ENCODE measurements around the gene LIN37.
A peak's percentile ranks its signal among the peaks of the same experiment; 100 is the strongest.

LIN37 gene, protein sequence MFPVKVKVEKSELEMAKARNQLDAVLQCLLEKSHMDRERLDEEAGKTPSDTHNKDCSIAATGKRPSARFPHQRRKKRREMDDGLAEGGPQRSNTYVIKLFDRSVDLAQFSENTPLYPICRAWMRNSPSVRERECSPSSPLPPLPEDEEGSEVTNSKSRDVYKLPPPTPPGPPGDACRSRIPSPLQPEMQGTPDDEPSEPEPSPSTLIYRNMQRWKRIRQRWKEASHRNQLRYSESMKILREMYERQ

DNA sequence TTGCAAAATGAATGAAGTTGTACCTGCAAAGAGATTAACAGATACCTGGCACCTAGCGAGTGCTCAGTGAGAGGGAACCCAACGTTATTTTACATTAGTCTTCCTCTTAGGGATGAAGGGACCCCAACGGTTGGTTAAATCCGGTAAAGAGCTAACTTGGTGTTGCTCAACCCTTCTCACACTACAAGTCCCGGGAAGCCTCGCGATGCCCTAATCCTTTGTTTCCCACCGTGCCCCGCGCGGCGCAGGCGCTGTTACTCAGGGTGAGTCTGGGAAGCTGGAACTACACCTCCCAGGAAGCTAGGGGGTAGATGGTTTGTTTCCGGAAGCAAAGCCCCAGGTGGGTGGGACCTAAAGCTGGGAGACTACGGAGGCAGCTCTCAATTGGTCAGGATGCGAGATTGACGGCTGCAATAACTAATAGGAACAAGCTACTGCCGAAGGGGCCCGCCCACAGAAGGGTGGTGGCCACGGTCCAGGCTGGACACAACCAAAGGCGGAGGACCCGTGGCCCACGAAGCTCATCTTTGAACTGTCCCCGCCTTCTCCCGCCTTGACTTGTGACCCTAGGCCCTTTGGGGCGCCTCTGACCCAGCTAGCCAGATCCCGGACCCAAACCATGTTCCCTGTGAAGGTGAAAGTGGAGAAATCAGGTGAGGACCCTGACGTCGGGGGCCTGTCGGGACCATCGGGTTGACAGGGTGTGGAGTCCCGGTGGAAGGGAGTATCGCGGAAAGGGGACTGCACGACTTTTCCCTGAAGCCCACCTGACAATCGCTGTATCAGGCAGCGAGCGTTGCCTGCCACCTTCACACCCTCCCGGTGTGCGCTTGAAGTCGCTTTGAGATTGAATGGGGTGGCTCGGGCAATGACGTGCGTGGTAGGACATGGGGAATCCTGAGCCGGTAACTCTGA is at the start of gene LIN37:
LIN37 (plus strand) TSS at position 471 of the 915 bp plus-strand sequence; CDS start at position 620, 149 bp downstream.
- peak; percentile 94 for DNase-seq

- DNase-seq, result peak; percentile 82
Observed at GRCh38 chr19:35702223-35703012, 46.0 kb upstream of the LIN37 start.

DNA sequence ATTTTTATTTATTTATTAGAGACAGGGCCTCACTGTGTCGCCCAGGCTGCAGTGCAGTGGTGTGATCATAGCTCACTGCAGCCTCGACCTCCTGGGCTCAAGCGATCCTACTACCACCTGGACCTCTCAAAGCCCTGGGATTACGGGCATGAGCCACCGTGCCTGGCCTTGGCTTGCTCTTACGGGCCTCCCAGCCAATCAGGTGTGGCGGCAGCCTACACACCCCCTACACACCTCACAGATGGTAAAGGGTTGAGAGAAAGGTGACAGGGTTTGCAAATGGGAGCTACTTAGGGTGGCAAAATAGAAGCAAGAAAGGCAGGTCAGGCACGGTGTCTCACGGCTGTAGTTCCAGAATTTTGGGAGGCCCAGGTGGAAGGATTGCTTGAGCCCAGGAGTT is 45.0 kb upstream of the LIN37 start:
- no peak for DNase-seq

GRCh38 chr19:35704218-35704617 is 44.2 kb upstream of the LIN37 start, which contains the start of gene ZBTB32:
Gene ZBTB32, plus strand, starts transcription at chr19:35704558. Its CDS starts 10,069 bp downstream, at chr19:35714627.
- no peak for DNase-seq

GRCh38 chr19:35708391-35708790 is 40.0 kb upstream of the LIN37 start:
- no peak for DNase-seq

DNA sequence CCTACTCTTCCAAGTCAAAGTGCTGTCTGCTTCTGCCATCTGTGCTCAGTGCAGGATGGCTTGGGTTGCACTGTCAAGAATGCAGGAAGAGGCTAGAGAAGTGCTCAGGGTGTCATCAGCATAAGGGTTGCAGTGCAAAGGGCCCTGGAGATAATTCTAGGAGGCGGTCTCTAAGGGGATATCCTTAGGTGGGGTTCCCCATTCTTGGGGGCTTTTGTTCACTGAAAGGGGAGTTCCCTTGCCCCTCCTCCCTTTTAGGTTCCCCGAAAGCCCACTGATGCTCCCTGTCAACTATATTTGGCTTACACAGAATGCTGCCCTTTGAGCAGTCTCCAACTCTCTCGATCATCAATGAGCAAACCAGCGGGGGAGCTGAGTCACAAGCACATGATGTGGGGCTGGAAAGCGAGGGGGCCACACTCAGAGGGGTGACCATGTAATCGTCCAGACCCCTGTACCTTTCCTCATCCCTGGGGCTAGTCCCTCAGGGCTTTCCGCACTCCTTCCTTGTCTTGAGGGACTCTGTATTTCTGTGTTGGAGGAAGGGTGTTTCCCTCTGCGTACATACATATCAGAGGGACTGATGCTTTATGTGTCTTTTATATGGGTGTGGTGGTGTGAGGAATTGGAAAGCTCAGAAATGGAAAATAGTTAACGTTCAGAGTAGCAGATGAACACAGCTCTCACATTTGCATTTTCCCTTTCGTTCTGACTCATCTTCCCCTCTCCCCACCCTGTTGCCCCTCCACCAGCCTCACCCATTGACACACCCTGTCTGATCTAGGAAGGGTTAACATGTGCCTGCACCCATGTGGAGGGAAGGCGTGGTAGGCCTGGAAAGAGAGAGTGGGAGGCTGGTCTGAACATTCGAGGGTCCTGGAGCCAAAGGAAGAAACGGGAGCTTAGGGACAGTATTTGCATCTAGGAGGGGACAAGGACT is 37.3 kb upstream of the LIN37 start:
- DNase-seq, result no peak

DNA sequence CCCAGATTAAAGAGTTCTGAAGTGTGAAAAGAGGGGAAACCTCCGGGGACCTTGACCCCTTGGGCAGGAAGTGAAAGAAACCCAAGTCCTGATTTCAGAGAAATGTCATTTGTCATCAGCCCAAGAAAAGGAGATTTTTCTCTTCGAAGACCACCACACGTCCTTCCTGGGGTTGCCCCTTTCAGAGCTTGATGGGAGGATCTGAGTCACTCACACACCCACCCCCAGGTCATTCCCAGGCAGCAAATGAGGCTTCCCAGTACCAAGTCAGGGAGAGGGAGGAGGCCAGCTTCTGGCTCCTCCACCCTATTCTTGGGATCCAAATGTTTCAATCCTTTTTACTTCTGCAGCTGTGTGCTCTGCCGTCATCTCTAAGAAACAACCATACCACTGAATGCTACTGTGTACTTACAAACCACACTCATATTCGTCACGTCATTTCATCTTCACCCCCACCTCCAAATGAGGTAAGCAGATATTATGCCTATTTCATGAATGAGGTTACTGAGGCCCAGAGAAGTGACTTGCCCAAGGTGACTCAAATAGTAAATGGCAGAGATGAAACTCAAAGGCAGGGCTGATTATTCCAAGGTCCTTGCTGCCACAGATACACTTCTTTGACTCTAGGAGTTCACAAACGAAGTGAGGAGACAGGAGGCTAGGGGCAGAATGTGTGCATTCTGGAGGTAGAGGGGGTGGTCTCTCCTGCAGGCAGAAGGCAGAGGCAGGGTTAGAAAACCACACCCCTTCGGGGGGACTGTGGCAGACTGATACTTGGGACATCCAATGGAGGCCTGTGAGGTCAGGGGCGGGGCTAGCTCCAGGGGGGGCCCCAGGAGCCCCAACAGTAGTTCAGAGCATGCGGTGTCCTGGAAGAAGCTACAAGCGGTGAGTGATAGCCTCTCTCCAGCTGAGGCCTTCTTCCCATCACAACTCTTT is 35.5 kb upstream of the LIN37 start:
- no peak for DNase-seq

- DNase-seq, result no peak
Observed at GRCh38 chr19:35713506-35713850, 34.9 kb upstream of the LIN37 start.

GRCh38 chr19:35713904-35714495 is 34.4 kb upstream of the LIN37 start:
- no peak for DNase-seq

- no peak for DNase-seq
Observed at GRCh38 chr19:35714601-35715354, 33.6 kb upstream of the LIN37 start.

DNA sequence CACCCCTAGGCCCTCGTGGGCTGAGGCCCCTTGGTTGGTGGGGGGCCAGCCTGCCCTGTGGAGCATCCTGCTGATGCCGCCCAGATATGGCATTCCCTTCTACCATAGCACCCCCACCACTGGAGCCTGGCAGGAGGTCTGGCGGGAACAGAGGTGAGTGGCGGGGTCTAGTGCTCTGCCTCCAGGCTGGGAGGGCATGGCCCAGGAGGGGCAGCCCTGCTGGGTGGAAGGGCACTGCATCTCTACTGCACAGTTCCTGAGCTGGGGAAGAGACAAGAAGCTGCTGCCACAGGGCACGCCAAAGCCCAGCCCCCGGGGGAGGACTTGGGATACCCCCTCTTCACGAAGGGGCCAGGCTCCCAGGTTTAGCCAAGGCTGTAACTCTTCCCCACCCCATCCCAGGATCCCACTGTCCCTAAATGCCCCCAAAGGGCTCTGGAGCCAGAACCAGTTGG is 33.0 kb upstream of the LIN37 start:
- DNase-seq, result no peak

DNA sequence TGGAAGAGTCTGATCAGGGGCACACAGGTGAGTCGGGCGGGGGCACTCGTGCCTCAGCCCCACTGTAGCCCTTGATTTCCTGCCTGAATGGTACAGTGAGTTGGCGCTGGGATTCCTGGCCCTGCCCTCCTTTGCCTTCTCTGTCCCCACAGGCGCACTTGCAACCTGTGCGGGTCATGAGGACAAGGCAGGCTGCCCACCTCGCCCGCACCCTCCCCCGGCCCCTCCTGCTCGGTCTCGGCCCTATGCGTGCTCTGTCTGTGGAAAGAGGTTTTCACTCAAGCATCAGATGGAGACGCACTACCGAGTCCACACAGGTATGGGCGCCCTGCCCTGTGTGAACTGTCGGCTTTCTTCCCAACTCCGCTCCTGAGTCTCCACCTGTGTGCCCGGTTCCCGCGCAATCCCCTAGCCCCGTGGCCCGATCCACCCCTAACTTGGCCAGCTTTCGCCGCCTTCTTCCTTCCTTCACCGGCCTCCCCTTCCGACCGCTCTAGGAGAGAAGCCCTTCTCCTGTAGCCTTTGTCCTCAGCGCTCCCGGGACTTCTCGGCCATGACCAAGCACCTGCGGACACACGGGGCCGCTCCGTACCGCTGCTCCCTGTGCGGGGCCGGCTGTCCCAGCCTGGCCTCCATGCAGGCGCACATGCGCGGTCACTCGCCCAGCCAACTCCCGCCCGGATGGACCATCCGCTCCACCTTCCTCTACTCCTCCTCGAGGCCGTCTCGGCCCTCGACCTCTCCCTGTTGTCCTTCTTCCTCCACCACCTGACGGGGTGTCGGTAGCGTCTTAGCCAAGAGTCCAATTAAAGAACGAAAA is 32.2 kb upstream of the LIN37 start:
- DNase-seq, result no peak

DNA sequence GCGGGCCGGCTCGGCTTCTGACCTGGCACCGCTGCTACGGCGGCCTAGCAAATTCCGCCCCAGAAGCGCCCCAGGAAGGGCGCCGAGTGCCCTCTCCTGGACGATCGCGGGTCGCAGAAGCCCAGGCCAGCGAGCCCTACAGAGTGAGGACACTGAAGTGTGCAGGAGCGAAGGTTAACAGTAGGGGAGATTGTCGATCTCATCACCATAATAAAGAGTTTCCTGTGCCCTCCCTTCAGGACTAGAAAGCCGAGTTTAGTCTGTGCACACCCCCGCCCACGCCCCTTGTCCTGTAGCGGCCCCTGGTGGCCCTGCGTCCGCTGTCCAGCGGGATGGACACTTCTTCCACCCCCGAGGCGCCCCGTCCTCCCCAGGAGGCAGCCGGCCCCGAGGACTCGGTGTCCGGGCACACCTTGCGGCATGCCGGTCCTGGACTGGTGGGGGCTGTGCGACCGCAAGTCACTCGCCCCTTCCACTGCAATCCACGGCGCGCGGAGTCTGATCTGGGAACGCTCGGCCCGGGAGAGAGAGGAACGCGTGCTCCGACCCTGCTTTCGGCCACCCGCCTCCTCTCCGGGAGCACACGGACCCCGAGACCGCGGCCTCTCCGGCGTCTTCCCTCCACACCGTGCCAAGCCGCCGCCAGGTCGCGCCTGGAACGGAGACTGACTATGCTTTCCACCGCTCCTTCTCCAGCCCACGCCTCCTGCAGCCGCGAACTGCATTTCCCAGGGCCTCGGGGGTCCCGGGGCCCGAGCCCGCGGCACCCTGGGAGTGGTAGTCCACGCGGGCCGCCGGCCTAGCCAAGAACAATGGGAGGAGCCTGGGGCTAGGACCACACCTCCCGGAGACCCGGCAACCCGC is 31.3 kb upstream of the LIN37 start:
- DNase-seq, result peak; percentile 75

- no peak for DNase-seq
Observed at GRCh38 chr19:35717665-35718344, 30.6 kb upstream of the LIN37 start, which contains the start of gene KMT2B. Gene KMT2B, plus strand, starts transcription at chr19:35718003. Its CDS starts 16 bp downstream, at chr19:35718019.

DNA sequence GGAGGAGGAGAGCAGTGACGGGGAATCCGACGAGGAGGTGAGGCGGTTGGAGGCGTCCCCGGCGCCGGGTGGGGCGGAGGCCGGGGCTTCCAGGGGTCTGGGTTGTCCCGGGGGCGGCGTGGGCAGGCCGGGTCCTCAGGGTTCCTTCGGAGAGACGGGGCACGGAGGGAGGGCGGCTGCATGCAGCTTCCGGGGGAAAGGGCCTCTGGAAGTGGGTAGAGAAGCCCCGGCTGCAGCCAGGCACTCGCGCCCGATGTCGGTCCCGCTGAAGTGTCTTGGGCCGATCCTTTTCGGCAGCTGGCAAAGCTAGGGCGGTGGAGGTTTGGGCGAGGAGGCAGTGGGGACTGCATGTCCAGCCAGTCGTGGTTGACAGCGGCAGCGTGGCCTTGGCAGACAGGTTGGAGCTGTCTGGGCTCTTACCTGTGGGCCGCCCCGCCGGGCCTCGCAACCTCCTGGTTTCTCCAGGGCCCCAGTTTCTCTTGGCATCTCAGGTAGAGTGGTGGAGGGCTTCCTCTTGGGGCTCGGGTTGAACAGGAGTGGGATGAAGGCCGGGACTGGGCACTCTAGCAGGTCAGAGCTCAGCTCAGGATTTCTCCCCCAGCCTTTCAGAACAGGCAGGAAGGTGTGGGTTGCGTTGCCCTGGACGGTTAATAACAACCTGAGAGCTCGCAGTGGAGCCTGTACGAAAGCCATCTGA is 29.9 kb upstream of the LIN37 start:
- no peak for DNase-seq

GRCh38 chr19:35719402-35720162 is 28.8 kb upstream of the LIN37 start:
- DNase-seq, result no peak
